HG02623 (cell line): Measurements from ENCODE around the gene LRMDA.

Experiments
- ATAC-seq: cut with Tn5 transposase; IDR thresholded peaks from one replicate; pipeline ENCODE4 v1.9.1; 2021; ENCODE audit warnings: moderate library complexity; ENCODE audit not compliant: unreplicated experiment

Gene LRMDA

DNA sequence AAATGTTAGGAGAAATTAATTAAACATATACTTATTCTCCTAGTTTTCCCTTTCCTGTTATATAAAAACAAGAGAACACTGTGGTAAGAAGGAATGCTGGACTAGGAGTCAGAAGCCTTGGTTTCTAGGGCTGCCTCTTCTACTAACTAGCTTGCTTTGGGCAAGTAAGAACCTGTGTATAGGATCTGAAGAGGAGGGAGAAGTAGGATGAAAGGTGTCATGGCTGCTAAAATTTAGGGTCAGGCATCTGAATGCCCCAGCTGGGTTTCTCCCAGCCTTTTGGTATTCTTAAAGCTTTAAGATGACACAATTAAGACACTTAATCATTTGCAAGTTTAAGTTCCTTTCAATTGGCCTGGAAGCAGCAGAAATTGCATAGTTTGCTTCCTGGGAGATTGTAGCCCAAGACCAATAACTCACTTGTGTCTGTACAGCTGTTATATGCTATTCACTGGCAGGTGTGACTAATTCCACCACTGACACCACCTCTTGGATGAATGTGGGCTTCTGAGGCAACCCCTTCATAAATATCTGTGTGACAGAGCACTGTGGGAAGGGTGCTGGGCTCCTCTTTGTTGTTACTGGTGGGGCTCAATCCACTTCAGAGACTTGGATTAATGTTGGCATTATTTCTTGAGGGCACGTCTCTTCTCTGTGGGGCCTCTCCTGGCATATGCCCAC is 137.2 kb downstream of the LRMDA start:
- ATAC-seq, result no peak

GRCh38 chr10:75569506-75569905 is 138.1 kb downstream of the LRMDA start:
- no peak for ATAC-seq

GRCh38 chr10:75572478-75572877 is 141.1 kb downstream of the LRMDA start:
- no peak for ATAC-seq

DNA sequence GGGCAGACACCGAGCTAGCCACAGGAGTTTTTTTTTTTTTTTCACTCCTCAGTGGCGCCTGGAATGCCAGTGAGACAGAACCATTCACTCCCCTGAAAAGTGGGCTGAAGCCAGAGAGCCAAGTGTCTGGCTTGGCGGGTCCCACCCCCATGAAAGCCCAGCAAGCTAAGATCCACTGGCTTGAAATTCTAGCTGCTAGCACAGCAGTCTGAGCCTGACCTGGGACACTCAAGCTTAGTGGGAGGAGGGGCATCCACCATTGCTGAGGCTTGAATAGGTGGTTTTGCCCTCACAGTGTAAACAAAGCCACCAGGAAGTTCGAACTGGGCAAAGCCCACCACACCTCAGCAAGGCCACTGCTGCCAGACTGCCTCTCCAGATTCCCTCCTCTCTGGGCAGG is 144.5 kb downstream of the LRMDA start:
- no peak for ATAC-seq

- no peak for ATAC-seq
Observed at GRCh38 chr10:75582102-75582501, 150.7 kb downstream of the LRMDA start.

GRCh38 chr10:75585294-75585693 is 153.9 kb downstream of the LRMDA start:
- no peak for ATAC-seq

DNA sequence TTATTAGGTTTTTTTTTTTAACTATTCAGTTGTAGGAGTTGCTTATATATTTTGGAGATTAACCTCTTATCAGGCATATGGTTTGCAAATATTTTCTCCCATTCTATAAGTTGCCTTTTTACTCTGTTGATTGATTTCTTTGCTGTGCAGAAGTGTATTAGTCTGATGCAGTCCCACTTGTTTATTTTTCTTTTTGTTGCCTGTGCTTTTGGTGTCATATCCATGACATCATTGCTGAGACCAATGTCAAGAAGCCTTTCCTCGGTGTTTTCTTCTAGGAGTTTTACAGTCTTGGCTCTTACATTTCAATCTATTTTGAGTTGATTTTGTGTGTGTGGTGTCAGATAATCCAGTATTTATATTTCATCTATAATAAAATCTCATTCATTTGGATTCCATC is 155.4 kb downstream of the LRMDA start:
- no peak for ATAC-seq

- no peak for ATAC-seq
Observed at GRCh38 chr10:75588031-75588430, 156.6 kb downstream of the LRMDA start.

DNA sequence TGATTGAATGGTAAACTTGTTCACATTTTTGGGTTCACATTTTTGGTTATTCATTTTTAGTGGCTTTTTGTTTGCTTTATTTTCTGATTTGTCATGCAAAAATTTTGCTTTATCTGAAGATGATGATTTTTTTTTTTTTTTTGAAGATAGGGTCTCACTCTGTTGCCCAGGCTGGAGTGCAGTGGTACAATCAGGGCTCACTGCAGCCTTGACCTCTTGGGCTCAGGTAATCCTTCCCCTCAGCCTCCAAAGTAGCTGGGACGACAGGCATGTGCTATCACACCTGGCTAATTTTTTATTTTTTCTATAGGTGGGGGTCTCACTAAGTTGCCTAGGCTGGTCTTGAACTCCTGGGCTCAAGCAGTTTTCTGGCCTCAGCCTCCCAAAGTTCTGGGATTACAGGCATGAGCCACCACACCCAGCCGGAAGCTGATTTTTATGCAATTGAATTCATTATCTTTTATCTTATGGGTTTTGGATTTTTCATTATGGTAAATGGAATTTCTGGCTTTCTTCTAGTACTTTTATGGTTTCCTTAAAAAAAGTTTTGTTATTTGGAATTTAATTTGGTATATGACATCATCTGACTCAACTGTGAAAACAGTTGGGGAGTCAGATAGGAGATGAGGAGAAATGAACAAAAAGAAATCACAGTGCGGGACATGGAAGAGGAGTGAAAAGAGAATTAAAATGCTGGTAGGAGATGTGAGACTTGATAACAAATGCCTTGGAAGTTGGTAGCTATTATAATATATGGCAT is 158.7 kb downstream of the LRMDA start:
- no peak for ATAC-seq

DNA sequence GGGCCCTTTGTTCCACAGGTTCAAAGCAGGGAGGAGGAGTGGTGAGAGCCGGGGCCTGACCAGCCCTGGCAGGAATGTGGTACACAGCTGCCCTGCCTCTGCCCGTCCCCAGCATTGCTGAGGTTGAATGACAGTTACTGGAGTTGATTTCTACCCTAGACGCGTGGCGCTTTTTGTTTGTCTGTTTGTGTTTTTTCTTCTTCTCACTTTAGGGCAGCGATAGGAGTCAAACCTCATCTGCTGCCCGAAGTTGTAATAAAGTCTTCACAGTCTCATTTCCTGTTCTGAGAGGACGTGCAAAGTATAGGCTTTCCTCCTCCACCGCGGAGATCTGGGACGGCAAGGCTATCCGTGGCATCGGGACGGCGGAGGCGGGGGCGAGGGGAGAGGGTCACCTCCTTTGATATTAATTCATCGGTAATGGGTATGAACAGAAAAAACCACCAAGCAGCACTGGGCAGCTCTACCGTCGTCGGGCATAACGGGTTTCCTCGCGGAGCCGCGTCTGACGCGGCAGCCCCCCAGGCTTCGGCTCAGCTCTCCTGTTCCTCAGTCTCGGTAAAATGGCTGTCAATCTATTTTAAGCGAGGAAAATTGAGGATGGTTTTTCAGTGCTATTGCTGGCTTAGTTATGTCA is 160.8 kb downstream of the LRMDA start:
- no peak for ATAC-seq

DNA sequence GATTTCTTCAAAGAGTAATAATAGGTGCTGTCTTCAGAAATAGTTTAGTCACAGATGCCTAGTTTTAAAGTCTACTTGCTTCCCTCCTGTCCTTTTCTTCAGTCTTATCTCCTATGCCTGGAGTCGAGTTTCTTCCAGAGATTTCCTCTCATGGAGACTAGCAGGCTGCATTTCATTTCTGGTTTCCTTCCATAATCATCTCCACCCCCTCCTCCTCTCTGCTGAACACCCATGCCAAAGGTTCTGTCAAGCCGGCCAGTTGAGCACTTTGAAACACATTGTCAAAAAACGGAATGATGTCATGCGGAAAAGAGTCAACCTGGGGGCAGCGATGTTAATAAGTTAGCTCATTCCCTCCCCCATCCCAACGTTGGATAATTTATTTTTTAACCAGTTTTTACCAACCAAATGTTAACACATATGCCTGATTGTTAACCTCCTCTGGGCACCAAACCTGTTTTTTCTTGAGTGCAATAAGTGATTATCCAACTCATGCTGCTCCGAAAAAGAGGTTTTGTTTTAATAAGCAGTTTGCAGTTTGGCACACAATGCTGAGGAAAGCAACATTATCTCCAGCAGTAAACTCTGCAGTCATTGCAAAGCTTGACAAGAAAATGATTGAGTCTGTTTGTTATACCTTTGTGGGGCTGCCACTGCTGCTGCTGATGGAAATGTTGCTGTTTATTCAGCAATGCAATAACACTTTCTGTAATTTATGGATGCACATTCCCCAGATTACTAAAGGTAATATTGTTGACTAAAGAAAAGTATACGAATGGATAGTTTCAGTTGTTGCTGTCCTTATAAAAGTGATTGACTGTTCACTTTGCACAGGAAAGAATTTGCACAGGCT is 161.6 kb downstream of the LRMDA start:
- no peak for ATAC-seq

GRCh38 chr10:75593692-75594556 is 162.5 kb downstream of the LRMDA start:
- no peak for ATAC-seq

- no peak for ATAC-seq
Observed at GRCh38 chr10:75596930-75597620, 165.7 kb downstream of the LRMDA start.

DNA sequence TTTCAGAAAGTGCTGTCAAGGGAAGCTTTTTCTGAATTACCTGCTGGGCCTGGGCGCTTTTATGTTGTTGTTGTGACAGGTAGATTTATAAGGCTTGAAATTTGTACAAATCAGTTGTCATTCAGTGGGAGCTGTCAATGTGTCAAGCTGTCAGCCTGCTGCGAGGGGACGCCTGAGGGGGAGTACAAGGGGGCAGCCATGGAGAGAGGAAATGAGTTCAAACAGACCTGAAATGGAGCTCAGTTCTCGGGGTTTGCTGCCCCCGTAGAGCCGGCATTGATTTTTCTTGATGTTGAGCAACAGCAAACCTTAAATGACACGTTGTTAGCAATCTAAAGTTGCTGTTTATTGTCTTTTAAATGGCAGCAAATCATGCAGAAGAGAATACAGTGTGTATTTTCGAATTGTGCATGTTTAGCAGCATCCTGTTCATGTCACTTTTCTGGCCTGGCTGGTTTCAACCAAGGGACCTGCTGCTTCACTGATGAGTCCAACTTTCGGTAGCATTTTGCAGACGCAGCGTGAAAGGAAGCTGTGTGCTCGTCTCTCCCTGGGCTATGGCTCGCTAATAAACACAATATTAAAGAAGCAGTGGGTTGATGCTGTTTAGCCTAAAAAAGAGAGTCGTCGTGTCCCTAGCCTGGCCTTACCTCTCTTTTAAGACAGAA is 166.5 kb downstream of the LRMDA start:
- ATAC-seq, result no peak

DNA sequence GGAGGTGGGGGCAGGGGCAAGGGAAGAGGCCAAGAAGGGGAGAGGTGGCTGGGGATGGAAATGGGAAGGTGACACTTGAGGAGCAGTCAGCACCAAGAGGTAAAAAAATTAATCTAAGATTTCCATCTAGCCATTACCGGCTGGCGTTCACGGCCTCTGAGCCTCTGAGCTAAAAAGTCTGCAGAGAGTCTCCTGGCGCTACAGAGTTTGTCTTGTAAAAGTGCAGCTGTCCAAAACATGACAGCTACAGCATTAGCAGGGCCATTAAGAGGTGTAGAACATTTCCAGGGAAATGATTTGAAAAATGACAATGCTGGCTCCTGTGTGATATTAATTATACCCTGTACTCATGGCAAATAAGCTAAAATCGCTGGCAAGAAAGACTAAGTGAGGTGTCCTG is 167.6 kb downstream of the LRMDA start:
- no peak for ATAC-seq

DNA sequence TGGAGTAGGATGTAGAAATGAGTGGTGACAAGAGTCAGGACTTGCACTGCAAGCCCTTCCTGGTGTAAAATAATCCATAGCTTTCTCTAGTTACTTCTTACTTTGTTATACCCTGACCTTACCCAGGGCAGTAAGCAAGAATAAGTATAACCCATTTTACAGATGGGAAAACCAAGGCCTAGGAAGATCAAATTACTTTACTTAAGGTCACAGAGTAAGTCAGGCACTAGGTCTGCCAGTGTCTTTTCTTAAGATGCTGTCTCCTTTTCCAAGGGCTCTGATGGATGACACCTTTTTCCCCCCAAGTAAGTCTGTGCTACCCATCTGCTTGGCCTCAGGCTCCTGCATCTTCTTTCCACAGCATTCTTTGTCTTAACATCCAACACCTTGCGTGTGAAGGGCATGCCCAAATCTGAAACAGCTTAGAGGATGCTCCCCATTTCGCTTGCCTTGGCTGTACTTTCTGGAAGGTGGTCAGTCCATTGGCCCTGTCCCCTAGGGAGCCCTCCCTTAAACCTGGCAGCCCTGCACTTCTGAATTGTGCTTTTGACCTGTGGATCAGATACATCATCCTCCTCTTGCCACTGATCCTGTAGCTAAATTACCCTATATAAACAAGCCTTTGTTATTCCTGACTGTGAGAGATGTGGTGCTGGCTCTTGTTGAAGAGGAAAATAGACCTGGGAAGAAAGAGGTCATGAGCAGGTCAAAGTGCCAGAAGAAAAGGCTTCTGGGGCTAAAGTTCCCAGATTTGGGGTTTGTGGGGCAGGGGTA is 168.6 kb downstream of the LRMDA start:
- no peak for ATAC-seq

GRCh38 chr10:75600833-75601232 is 169.4 kb downstream of the LRMDA start:
- ATAC-seq, result no peak

- no peak for ATAC-seq
Observed at GRCh38 chr10:75602341-75602740, 170.9 kb downstream of the LRMDA start.
